Jurkat, Clone E6-1 (cell line): ENCODE measurements around the gene WNT8A.

ENCODE experiments used
- DNase-seq: peaks from one replicate; pipeline ENCODE4 v3.0.0-alpha.2; 2011; ENCODE audit warnings: low read depth, low spot score
- H3K4me3 ChIP-seq: 2 replicates; pipeline ENCODE4 v1.5.1; 2011; ENCODE audit warnings: mild to moderate bottlenecking, low read length, control low read depth, moderate library complexity

The WNT8A gene

DNA sequence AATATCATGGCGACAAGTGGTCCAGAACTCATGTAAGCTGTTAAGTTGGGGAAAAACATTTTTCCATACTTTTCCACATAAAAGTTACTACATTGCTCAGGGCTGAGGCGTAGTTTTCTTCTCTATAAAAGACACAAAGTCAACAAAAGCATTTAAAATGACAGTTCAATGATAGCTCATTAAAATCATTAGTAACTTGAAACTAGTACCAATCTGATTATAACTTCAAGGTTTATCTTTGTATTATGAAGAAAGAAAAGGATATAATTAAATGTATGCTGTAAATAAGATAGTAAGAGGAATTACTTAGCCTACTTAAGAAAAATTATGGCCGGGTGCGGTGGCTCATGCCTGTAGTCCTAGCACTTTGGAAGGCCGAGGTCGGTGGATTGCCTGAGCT is 45.5 kb downstream of the WNT8A start:
- no peak overlapping the region for H3K4me3 ChIP-seq
- DNase-seq = no peak

GRCh38 chr5:138132543-138132942 is 48.7 kb downstream of the WNT8A start:
- peak overlapping the region; percentile 46 for H3K4me3 ChIP-seq
- DNase-seq = no peak

- H3K4me3 ChIP-seq = no peak within 1 kb of the TSS
- DNase-seq = no peak
Observed at GRCh38 chr5:138138949-138139780, 55.3 kb downstream of the WNT8A start, which contains the start of gene NME5. TSS of gene NME5 (minus strand) at chr5:138139428. CDS start at chr5:138138780, 648 bp downstream.

DNA sequence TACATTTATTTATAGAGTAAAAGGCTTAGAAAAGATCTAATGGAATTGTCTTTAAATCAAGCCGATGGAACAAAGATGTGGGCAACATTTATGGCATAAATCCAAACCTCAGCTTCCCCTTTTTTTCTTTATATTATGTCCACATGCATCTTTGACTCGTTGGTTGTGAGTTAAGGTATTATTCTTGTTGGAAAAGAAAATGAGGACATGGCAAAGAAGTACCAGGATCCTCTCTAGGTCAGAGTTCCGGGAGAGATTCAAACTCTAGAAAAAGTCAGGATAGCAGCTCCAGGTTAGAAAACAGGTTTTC is 55.9 kb downstream of the WNT8A start:
- H3K4me3 ChIP-seq = no peak overlapping the region
- no peak for DNase-seq

DNA sequence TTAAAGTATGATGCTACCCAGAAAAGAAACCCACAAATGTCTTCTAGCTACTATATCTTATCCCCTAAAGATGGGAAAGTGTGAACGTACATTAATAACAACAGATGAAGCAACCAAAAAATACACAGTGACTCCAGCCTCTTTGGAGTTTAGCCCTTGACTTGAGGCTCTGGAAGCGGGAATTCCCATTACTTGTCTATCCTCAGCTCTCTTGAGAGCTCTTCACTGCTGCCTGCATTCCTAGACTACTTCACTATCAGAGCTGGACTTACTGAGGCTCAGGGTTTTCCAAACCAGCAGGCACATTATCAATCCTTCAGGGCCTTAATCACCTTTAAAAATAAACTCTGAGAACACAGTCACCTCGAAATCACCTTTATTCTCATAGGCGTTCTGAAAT is 56.4 kb downstream of the WNT8A start:
- DNase-seq = no peak
- no peak overlapping the region for H3K4me3 ChIP-seq
